B cell (primary cell): ENCODE measurements around the gene EHD4.

Experiments
- CTCF ChIP-seq: fragments of 200-600 bp; IDR thresholded peaks from one replicate; pipeline ENCODE4 v1.8.0; 2022; ENCODE audit warnings: antibody characterized with exemption, mild to moderate bottlenecking
- EZH2 ChIP-seq: IDR thresholded peaks from 2 replicates; pipeline ENCODE4 v1.6.1; 2012; ENCODE audit warnings: borderline replicate concordance, low read depth, mild to moderate bottlenecking, moderate library complexity, low read length; ENCODE audit not compliant: insufficient read depth, poor library complexity, severe bottlenecking

DNA sequence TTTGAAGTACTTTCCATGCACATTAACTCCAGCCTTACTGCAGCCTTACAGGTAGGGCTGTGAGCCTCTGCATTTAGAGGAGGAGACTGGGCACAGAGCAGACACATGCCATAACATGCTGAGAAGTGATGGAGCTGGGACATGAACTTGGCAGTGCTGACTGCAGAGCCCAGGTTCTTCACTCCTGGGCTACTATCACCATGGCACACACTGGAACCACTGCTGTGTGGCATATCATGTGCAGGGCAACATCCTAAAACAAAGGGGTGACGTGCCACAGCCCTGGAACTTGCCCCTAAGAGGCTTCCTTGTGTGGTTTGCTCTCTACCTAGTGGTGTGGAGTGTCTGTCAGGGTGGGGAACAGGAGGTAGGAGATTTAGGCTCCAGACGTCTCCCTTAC is 25.4 kb downstream of the EHD4 start:
- no peak for TF ChIP-seq CTCF
- no peak for TF ChIP-seq EZH2
